MM.1S (cell line): ENCODE measurements around the gene SMPD2.
"Not testable (repeated sequence)": the region's sequence is repeated elsewhere in the genome, so short reads cannot be mapped to it uniquely, and the experiment has no call there.

Experiments
- DNase-seq: peaks from one replicate; pipeline ENCODE4 v3.0.0-alpha.2; 2015
- H2AFZ ChIP-seq: fragments of 300-600 bp; sonication (generic); 2 replicates; pipeline ENCODE4 v1.6.0; 2016; ENCODE audit warnings: antibody characterized with exemption, low read length
- H3F3A ChIP-seq: fragments of 300-600 bp; sonication (generic); 2 replicates; pipeline ENCODE4 v1.6.1; 2016; ENCODE audit warnings: mild to moderate bottlenecking, antibody characterized with exemption, low read length, moderate library complexity, mixed read lengths; ENCODE audit not compliant: insufficient read depth
- H3K27ac ChIP-seq: fragments of 300-600 bp; sonication (generic); 2 replicates; pipeline ENCODE4 v1.5.1; 2016; ENCODE audit warnings: mild to moderate bottlenecking, low read length
- H3K27me3 ChIP-seq: fragments of 300-600 bp; sonication (generic); replicated peaks from 2 replicates; pipeline ENCODE4 v1.6.0; 2016; ENCODE audit warnings: low read length; ENCODE audit not compliant: insufficient read depth
- H3K36me3 ChIP-seq: fragments of 300-600 bp; sonication (generic); replicated peaks from 2 replicates; pipeline ENCODE4 v1.6.1; 2016; ENCODE audit warnings: mild to moderate bottlenecking, low read length, mixed read lengths; ENCODE audit not compliant: insufficient read depth
- H3K4me1 ChIP-seq: fragments of 300-600 bp; sonication (generic); 2 replicates; pipeline ENCODE4 v1.6.1; 2016; ENCODE audit warnings: low read length, mixed read lengths
- H3K4me2 ChIP-seq: fragments of 300-600 bp; sonication (generic); 2 replicates; pipeline ENCODE4 v1.6.0; 2016; ENCODE audit warnings: low read depth, low read length
- H3K4me3 ChIP-seq: fragments of 300-600 bp; sonication (generic); 2 replicates; pipeline ENCODE4 v1.5.1; 2016; ENCODE audit warnings: low read length, mixed read lengths
- H3K79me2 ChIP-seq: fragments of 300-600 bp; sonication (generic); 2 replicates; pipeline ENCODE4 v1.6.1; 2016; ENCODE audit warnings: mixed run types, low read length, mixed read lengths
- H3K9ac ChIP-seq: fragments of 300-600 bp; sonication (generic); 2 replicates; pipeline ENCODE4 v1.6.1; 2016; ENCODE audit warnings: low read length, mixed read lengths
- H3K9me2 ChIP-seq: fragments of 300-600 bp; sonication (generic); replicated peaks from 2 replicates; pipeline ENCODE4 v1.6.1; 2016; ENCODE audit warnings: mild to moderate bottlenecking, low read length, mixed read lengths; ENCODE audit not compliant: insufficient read depth
- H3K9me3 ChIP-seq: fragments of 300-600 bp; sonication (generic); replicated peaks from 2 replicates; pipeline ENCODE4 v1.6.1; 2016; ENCODE audit warnings: mild to moderate bottlenecking, low read length, mixed read lengths; ENCODE audit not compliant: insufficient read depth
- H4K20me1 ChIP-seq: fragments of 300-600 bp; sonication (generic); 2 replicates; pipeline ENCODE4 v1.6.1; 2016; ENCODE audit warnings: mild to moderate bottlenecking, low read length, moderate library complexity, mixed read lengths; ENCODE audit not compliant: insufficient read depth
- CTCF ChIP-seq: fragments of 300-600 bp; sonication (generic); IDR thresholded peaks from 2 replicates; pipeline ENCODE4 v1.5.1; 2016; ENCODE audit warnings: antibody characterized with exemption, low read length, mixed read lengths
- EZH2 ChIP-seq: fragments of 300-600 bp; sonication (generic); optimal IDR thresholded peaks from 2 replicates; pipeline ENCODE3; 2017; ENCODE audit warnings: low read depth, mild to moderate bottlenecking, antibody characterized with exemption, low read length, mixed read lengths
- EZH2phosphoT487 ChIP-seq: fragments of 300-600 bp; sonication (generic); IDR thresholded peaks from 2 replicates; pipeline ENCODE4 v1.6.1; 2018; ENCODE audit warnings: antibody characterized with exemption, low read length

Gene SMPD2

GRCh38 chr6:109457562-109457996 is 17.1 kb downstream of the SMPD2 start:
- Histone ChIP-seq H3K9me3 (no peaks in the 10 kb centered on the region), H3K27me3 (no peaks in the 10 kb centered on the region), H3K4me2 (no peak overlapping the region), H4K20me1 (no peaks in the 10 kb centered on the region), H3K9me2 (no peaks in the 10 kb centered on the region), H3F3A (peaks cover 57% of the 10 kb centered on the region), H3K4me1 (peaks cover 63% of the 10 kb centered on the region), H2AFZ (no peak overlapping the region), H3K27ac (no peak overlapping the region), H3K36me3 (0 out of 2 replicates have a peak, but pooled peaks cover 3% of the 10 kb centered on the region), H3K79me2 (peaks cover 58% of the 10 kb centered on the region), H3K9ac (no peak overlapping the region), H3K4me3 (no peak overlapping the region)
- TF ChIP-seq CTCF = no peak
- no peak for TF ChIP-seq EZH2
- no peak for TF ChIP-seq EZH2phosphoT487
- no peak for DNase-seq

DNA sequence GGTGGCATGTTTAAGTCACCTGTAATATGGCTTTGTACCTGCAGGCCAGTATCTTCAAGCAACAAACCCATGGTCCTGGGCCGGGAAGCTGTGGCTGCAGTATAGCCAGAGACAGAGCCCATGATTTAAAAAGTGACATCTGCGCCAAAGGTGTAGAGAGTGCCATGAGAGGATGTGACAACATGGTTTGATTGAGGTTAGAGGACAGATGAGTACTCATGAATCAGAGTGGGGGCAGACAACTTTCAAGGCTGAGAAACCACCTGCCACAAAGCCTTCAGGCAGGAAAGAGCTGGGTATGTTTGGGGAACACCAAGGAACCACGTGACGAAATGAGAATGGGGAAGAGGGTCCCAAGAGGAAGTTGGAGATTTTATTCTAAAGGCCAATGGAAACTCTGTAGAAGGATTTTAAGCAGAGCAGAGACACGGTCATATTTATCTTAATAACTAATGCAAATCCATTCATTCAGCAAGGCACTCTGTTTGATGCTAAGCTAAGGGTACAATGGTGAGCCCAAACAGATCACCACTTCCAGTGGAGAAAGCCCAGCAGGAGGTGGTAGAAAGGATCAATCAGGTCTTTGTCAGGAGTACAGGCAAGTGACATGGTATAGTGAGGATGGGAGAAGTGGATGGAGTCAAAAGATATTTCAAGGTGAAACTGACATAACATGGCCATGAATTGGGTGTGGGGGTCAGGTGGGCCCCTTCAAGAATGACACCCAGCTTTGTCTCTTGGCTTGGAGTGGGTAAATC is 18.4 kb downstream of the SMPD2 start:
- Histone ChIP-seq H3K27me3 (no peaks in the 10 kb centered on the region), H4K20me1 (no peaks in the 10 kb centered on the region), H3K4me2 (peak overlapping the region; percentile 58), H3K9me2 (no peaks in the 10 kb centered on the region), H3K9ac (no peak overlapping the region; the same call in 1 of the 2 replicates), H2AFZ (no peak overlapping the region), H3K4me1 (peaks cover 58% of the 10 kb centered on the region), H3K27ac (peak overlapping the region; percentile 85; the same call in 1 of the 2 replicates), H3F3A (peaks cover 57% of the 10 kb centered on the region), H3K79me2 (peaks cover 60% of the 10 kb centered on the region), H3K4me3 (no peak overlapping the region), H3K9me3 (no peaks in the 10 kb centered on the region), H3K36me3 (peaks cover 3% of the 10 kb centered on the region; the same call in 1 of the 2 replicates)
- TF ChIP-seq EZH2phosphoT487 (no peak), CTCF (no peak), EZH2 (no peak)
- peak; percentile 16 for DNase-seq

GRCh38 chr6:109460161-109460829 is 19.8 kb downstream of the SMPD2 start:
- Histone ChIP-seq H3K27ac (peak overlapping the region; percentile 85), H4K20me1 (no peaks in the 10 kb centered on the region), H3K4me2 (peak overlapping the region; percentile 58), H3K4me1 (peaks cover 56% of the 10 kb centered on the region), H3K36me3 (peaks cover 6% of the 10 kb centered on the region; the same call in 1 of the 2 replicates), H3K4me3 (peak overlapping the region; percentile 39; the same call in 1 of the 2 replicates), H3K9me3 (no peaks in the 10 kb centered on the region), H2AFZ (no peak overlapping the region), H3F3A (peaks cover 48% of the 10 kb centered on the region), H3K9ac (peak overlapping the region; percentile 27; the same call in 1 of the 2 replicates), H3K27me3 (no peaks in the 10 kb centered on the region), H3K79me2 (peaks cover 61% of the 10 kb centered on the region), H3K9me2 (no peaks in the 10 kb centered on the region)
- TF ChIP-seq CTCF = no peak
- TF ChIP-seq EZH2 = no peak
- no peak for TF ChIP-seq EZH2phosphoT487
- DNase-seq = peak; percentile 63

- H3K9me3 ChIP-seq, H3K4me3 ChIP-seq, H2AFZ ChIP-seq, DNase-seq, H4K20me1 ChIP-seq, H3K27me3 ChIP-seq, H3K9me2 ChIP-seq, H3K9ac ChIP-seq: not testable (repeated sequence)
- Histone ChIP-seq H3K27ac (peak overlapping the region; percentile 85; the same call in 1 of the 2 replicates), H3F3A (peaks cover 43% of the 10 kb centered on the region), H3K4me2 (peak overlapping the region; percentile 58), H3K4me1 (peaks cover 56% of the 10 kb centered on the region), H3K79me2 (peaks cover 68% of the 10 kb centered on the region), H3K36me3 (peaks cover 11% of the 10 kb centered on the region)
Observed at GRCh38 chr6:109461205-109461604, 20.7 kb downstream of the SMPD2 start.
